Dermis microvascular lymphatic vessel endothelial cell (primary cell): ENCODE measurements around the gene SPEF1. TPM values are rescaled to one million over a fixed set of nuclear protein-coding genes. Genes with fewer than 3 reads are reported as not detected.

Experiments used
- DNase-seq, 2 donors: peaks; one replicate each; pipeline versions ENCODE4 v3.0.0 to v3.0.0-alpha.2; 2010; ENCODE audit warnings: low read depth in 2 of 2
- total RNA-seq: library from RNA; depleted of rRNA; stranded (reverse); fragments of >200 nt; gene quantifications from 2 replicates; pipeline ENCODE4 v1.2.1, GENCODE V29; 2014

The SPEF1 gene
- total RNA-seq, 1 donor from 2014 or later = under 0.01 TPM

- DNase-seq = peak in 1 of 2 donors; percentile 29
Measured at GRCh38 chr20:3732327-3733118, 48.7 kb downstream of the SPEF1 start, which contains the start of gene HSPA12B. HSPA12B (plus strand) TSS chr20:3732685; CDS start chr20:3738675, 5,990 bp downstream.

- no peak for DNase-seq
Measured at GRCh38 chr20:3731944-3732326, 49.3 kb downstream of the SPEF1 start.

- no peak for DNase-seq
Measured at GRCh38 chr20:3730803-3731672, 50.2 kb downstream of the SPEF1 start.

GRCh38 chr20:3729811-3730540 is 51.3 kb downstream of the SPEF1 start:
- no peak for DNase-seq

GRCh38 chr20:3729378-3729777 is 51.9 kb downstream of the SPEF1 start:
- no peak for DNase-seq

- no peak for DNase-seq
Measured at GRCh38 chr20:3728876-3729275, 52.4 kb downstream of the SPEF1 start.

- DNase-seq = no peak
Measured at GRCh38 chr20:3728354-3728753, 52.9 kb downstream of the SPEF1 start.

Other genes with a start within 250 kb of the SPEF1 start
- not detected in 2 replicates for gene GFRA4, start 118.0 kb downstream of the SPEF1 start, total RNA-seq
- gene ADAM33, start 99.4 kb downstream of the SPEF1 start, total RNA-seq = under 0.01 TPM in 1 of 2 replicates, not detected in the other
- gene SIGLEC1, start 68.8 kb downstream of the SPEF1 start, total RNA-seq = not detected in 2 replicates
- gene HSPA12B, start 48.8 kb downstream of the SPEF1 start, total RNA-seq = 10.2 and 14.2 TPM in 2 replicates
- 22.1 and 24.0 TPM in 2 replicates for gene ADISSP, start 13.7 kb downstream of the SPEF1 start, total RNA-seq
- 65.5 and 77.4 TPM in 2 replicates for gene CENPB, start 5.3 kb upstream of the SPEF1 start, total RNA-seq
- gene CDC25B, start 14.9 kb upstream of the SPEF1 start, total RNA-seq = 27.5 and 31.4 TPM in 2 replicates
- gene AP5S1, start 39.1 kb upstream of the SPEF1 start, total RNA-seq = 15.4 and 21.5 TPM in 2 replicates
- 14.5 and 18.0 TPM in 2 replicates for gene MAVS, start 65.4 kb upstream of the SPEF1 start, total RNA-seq
- 29.4 and 30.1 TPM in 2 replicates for gene PANK2, start 107.9 kb upstream of the SPEF1 start, total RNA-seq
- gene RNF24, start 234.1 kb upstream of the SPEF1 start, total RNA-seq = 2.1 and 5.2 TPM in 2 replicates